Cerebellar nuclear complex (tissue), 1 donor: ENCODE measurements around the gene DOCK3.

Source experiments
- DNase-seq, 2 experiments: peaks; one replicate each; lab custom pipeline; 2025; lab: John Stamatoyannopoulos, UW

The DOCK3 gene

GRCh38 chr3:50674349-50675178, at the start of gene DOCK3:
Gene DOCK3, plus strand, starts transcription at chr3:50674927. Its CDS starts 337 bp downstream, at chr3:50675264.
- no peak for DNase-seq

GRCh38 chr3:50625231-50626182, 49.2 kb upstream of the DOCK3 start:
- DNase-seq: no peak

GRCh38 chr3:50626401-50626800, 48.3 kb upstream of the DOCK3 start:
- DNase-seq: no peak

- no peak for DNase-seq
Measured at GRCh38 chr3:50627407-50628051, 47.2 kb upstream of the DOCK3 start.

- DNase-seq: no peak
Measured at GRCh38 chr3:50628601-50629000, 46.1 kb upstream of the DOCK3 start.

- DNase-seq: no peak
Measured at GRCh38 chr3:50630394-50630793, 44.3 kb upstream of the DOCK3 start.

GRCh38 chr3:50630877-50631276, 43.9 kb upstream of the DOCK3 start:
- no peak for DNase-seq

GRCh38 chr3:50632450-50632849, 42.3 kb upstream of the DOCK3 start:
- no peak for DNase-seq

GRCh38 chr3:50633230-50633790, 41.4 kb upstream of the DOCK3 start:
- no peak for DNase-seq

- no peak for DNase-seq
Measured at GRCh38 chr3:50635066-50635465, 39.7 kb upstream of the DOCK3 start.

- DNase-seq: no peak
Measured at GRCh38 chr3:50637011-50637410, 37.7 kb upstream of the DOCK3 start.

- DNase-seq: no peak
Measured at GRCh38 chr3:50637945-50638344, 36.8 kb upstream of the DOCK3 start.

- no peak for DNase-seq
Measured at GRCh38 chr3:50639055-50639494, 35.7 kb upstream of the DOCK3 start.

- DNase-seq: no peak
Measured at GRCh38 chr3:50642382-50642781, 32.3 kb upstream of the DOCK3 start.

- DNase-seq: no peak
Measured at GRCh38 chr3:50644561-50644960, 30.2 kb upstream of the DOCK3 start.

- DNase-seq: no peak
Measured at GRCh38 chr3:50645378-50645777, 29.3 kb upstream of the DOCK3 start.

GRCh38 chr3:50648313-50648712, 26.4 kb upstream of the DOCK3 start:
- peak in 1 of 2 experiments; percentile 5 for DNase-seq

GRCh38 chr3:50648944-50649343, 25.8 kb upstream of the DOCK3 start:
- no peak for DNase-seq

GRCh38 chr3:50649451-50649931, 25.2 kb upstream of the DOCK3 start:
- DNase-seq: no peak

GRCh38 chr3:50650018-50650417, 24.7 kb upstream of the DOCK3 start:
- no peak for DNase-seq

GRCh38 chr3:50651445-50651844, 23.3 kb upstream of the DOCK3 start:
- DNase-seq: no peak
